GM12865 (cell line): ENCODE data around the gene PTPRM.

ENCODE experiments used
- DNase-seq: peaks from one replicate; pipeline ENCODE4 v3.0.0; 2010; ENCODE audit warnings: low read depth
- H3K4me3 ChIP-seq: 2 replicates; pipeline ENCODE4 v1.5.1; 2011; ENCODE audit warnings: mild to moderate bottlenecking, low read depth, low read length, control low read depth
- CTCF ChIP-seq: IDR thresholded peaks from 2 replicates; pipeline ENCODE4 v1.5.1; 2011; ENCODE audit warnings: low read length, control low read depth, low read depth, inconsistent platforms; ENCODE audit not compliant: insufficient read depth; ENCODE audit errors: missing control alignments

The PTPRM gene

GRCh38 chr18:7939521-7939920 lies 372.4 kb downstream of the PTPRM start:
- no peak overlapping the region for H3K4me3 ChIP-seq
- no peak for DNase-seq
- no peak for TF ChIP-seq CTCF

- no peak for TF ChIP-seq CTCF
- DNase-seq = no peak
- H3K4me3 ChIP-seq = no peak overlapping the region
Measured at GRCh38 chr18:7940379-7940778, 373.3 kb downstream of the PTPRM start.

- DNase-seq = no peak
- no peak overlapping the region for H3K4me3 ChIP-seq
- TF ChIP-seq CTCF = no peak
Measured at GRCh38 chr18:7940971-7941370, 373.9 kb downstream of the PTPRM start.

- no peak for DNase-seq
- H3K4me3 ChIP-seq = no peak overlapping the region
- TF ChIP-seq CTCF = no peak
Measured at GRCh38 chr18:7941533-7941932, 374.4 kb downstream of the PTPRM start.

GRCh38 chr18:7945882-7946281 lies 378.8 kb downstream of the PTPRM start:
- TF ChIP-seq CTCF = no peak
- no peak for DNase-seq
- H3K4me3 ChIP-seq = no peak overlapping the region

GRCh38 chr18:7946734-7947377 lies 379.7 kb downstream of the PTPRM start:
- no peak for TF ChIP-seq CTCF
- H3K4me3 ChIP-seq = no peak overlapping the region; the same call in 1 of the 2 replicates
- DNase-seq = peak; percentile 10
